ENCODE data around the gene DNASE1L3. TPM values are rescaled to one million over a fixed set of nuclear protein-coding genes. Genes with fewer than 3 reads are reported as not detected.

Gene DNASE1L3
- total and polyA plus RNA-seq, 2 donors (not counting 3 experiments of a cell fraction or from before 2014, with no cell fraction given) = 0.95 to 1.3 TPM

DNA sequence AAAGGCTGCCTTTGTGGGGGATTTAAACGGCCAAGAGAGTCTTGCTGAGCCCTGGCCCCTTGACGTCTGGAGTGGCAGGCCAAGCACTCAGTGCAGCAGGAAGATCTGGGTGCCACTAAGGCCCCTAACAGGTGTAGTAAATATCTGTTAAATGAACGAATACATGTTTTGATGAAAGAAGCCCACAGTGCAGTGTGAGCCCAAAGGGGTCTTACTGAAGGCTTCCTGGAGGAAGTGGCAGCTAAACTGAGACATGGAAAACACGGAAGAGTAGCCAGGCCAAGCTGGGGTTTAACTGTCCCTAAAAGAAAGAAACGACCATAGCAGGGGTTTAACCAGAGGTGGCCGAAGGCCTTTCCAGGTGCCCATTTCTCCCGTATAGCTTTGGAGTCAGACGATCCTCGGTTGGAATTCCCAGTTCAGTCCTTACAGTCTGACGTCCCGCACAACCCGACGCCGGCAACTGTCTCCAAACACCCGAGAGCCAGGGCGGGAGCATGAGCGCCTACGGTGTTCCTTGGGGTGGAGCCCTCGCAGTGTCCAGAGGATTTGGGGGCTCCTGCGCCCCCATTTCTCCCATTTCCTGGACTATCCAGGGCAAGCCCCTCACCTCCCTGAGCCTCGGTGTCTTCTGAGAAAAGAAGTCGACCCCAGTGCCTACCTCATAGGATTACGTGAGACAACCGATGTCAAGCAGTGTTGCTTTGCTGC lies 25.9 kb upstream of the DNASE1L3 start:
- peak overlapping the region; percentile 49 for H3K9ac ChIP-seq (replicated peaks; ENCODE audit: extremely low read depth, insufficient read depth, low read length)
- H3K27ac ChIP-seq (ENCODE audit: insufficient read depth, low read depth, low read length) = peak overlapping the region; percentile 25
- TF ChIP-seq MYC (IDR thresholded peaks at IDR 0.05; ENCODE audit: low read depth, low read length) = no peak
- TF ChIP-seq FOS (IDR thresholded peaks at IDR 0.05; ENCODE audit: borderline replicate concordance, insufficient read depth, low read length) = no peak
- no peak for TF ChIP-seq EZH2 (IDR thresholded peaks at IDR 0.05; ENCODE audit: borderline replicate concordance, low read depth, low read length, severe bottlenecking)
- no peak for TF ChIP-seq POLR2AphosphoS5 (IDR thresholded peaks at IDR 0.05; ENCODE audit: insufficient read depth, low read depth, low read length)
- no peak for TF ChIP-seq CTCF (IDR thresholded peaks at IDR 0.05; ENCODE audit: extremely low read depth in 1 of 2, insufficient read depth in 1 of 2, low read depth in 1 of 2, low read length in 2 of 2)
- peak overlapping the region; percentile 81 for H3K4me2 ChIP-seq (ENCODE audit: insufficient read depth, low read length)
- H3K4me3 ChIP-seq (replicated peaks in 1 of 3; ENCODE audit: insufficient read depth in 1 of 3, low read depth in 1 of 3, low read length in 3 of 3) = peak overlapping the region; percentile 64 to 73 (median 65)
- H3K27me3 ChIP-seq (ENCODE audit: control insufficient read depth in 2 of 2, insufficient read depth in 2 of 2, low read length in 2 of 2) = peaks cover 5 to 6% of the 10 kb centered on the region in 2 experiments
- DNase-seq (ENCODE audit: low read depth, low spot score) (no peak), FAIRE-seq (peak; percentile 55)
- peaks cover 6% of the 10 kb centered on the region for H3K4me1 ChIP-seq (ENCODE audit: control insufficient read depth, extremely low read depth, insufficient read depth, low read length)
- H4K20me1 ChIP-seq (replicated peaks; ENCODE audit: control insufficient read depth, extremely low read depth, insufficient read depth, low read length) = no peaks in the 10 kb centered on the region
- H2AFZ ChIP-seq (ENCODE audit: low read depth, low read length) = peak overlapping the region; percentile 98
- ChIA-PET CTCF (interaction anchor here (3.3 to 4.3 kb wide), 2 partner anchors 19 to 63 kb away, joined by 18 to 19 read pairs; no protein-coding TSS in a partner anchor), POLR2A (no interaction called here)
- H3K79me2 ChIP-seq (ENCODE audit: control insufficient read depth, insufficient read depth, low read length) = no peaks in the 10 kb centered on the region
- no peaks in the 10 kb centered on the region for H3K36me3 ChIP-seq (ENCODE audit: control insufficient read depth in 2 of 2, extremely low read depth in 1 of 2, insufficient read depth in 2 of 2, low read length in 2 of 2)
- H3K9me3 ChIP-seq (replicated peaks; ENCODE audit: control insufficient read depth, insufficient read depth, low read length) = no peaks in the 10 kb centered on the region
- no TSS peak for BruUV-seq (replicated peaks)
- dilution Hi-C loops (cut with MboI; ENCODE audit: extremely low pct_ligation_motif_present, low sequenced_read_pairs) (no loop called here), intact Hi-C loops (cut with micrococcal nuclease) (loop anchor here (1.0 to 2.0 kb wide), 3 partner anchors 36 to 70 kb away; partner anchors contain the start of genes HTD2 and RPP14)
- no peaks in the 10 kb centered on the region for H3K9me1 ChIP-seq (replicated peaks; ENCODE audit: control insufficient read depth, extremely low read depth, insufficient read depth, low read length)

Data from endothelial cell of umbilical vein (primary cell).